Activated naive CD8-positive, alpha-beta T cell treated with anti-CD3 and anti-CD28 coated beads, Interleukin-2, amount 50 U/mL, for 24 hours (primary cell): Measurements from ENCODE around the gene RSPO3.
"Not testable (repeated sequence)": the region's sequence is repeated elsewhere in the genome, so short reads cannot be mapped to it uniquely, and the experiment has no call there.

Experiments used
- ATAC-seq: fragments of 150-1000 bp; cut with Tn5 transposase; one replicate; pipeline ENCODE4 v1.10.0; 2021
- DNase-seq: peaks from one replicate; pipeline ENCODE4 v3.0.0; 2021
- H3K27ac Mint-ChIP-seq: one replicate; pipeline ENCODE4 v1.8.0; 2021; ENCODE audit warnings: mild to moderate bottlenecking, mixed read lengths
- H3K27me3 Mint-ChIP-seq: one replicate; pipeline ENCODE4 v1.8.0; 2021; ENCODE audit warnings: mixed read lengths
- H3K36me3 Mint-ChIP-seq: one replicate; pipeline ENCODE4 v1.8.0; 2021; ENCODE audit warnings: low read depth, mixed read lengths
- H3K4me1 Mint-ChIP-seq: one replicate; pipeline ENCODE4 v1.8.0; 2021; ENCODE audit warnings: mixed read lengths
- H3K4me3 Mint-ChIP-seq: one replicate; pipeline ENCODE4 v1.8.0; 2021; ENCODE audit warnings: mild to moderate bottlenecking, moderate library complexity, mixed read lengths
- H3K9me3 Mint-ChIP-seq: one replicate; pipeline ENCODE4 v1.8.0; 2021; ENCODE audit warnings: mixed read lengths

Gene RSPO3

DNA sequence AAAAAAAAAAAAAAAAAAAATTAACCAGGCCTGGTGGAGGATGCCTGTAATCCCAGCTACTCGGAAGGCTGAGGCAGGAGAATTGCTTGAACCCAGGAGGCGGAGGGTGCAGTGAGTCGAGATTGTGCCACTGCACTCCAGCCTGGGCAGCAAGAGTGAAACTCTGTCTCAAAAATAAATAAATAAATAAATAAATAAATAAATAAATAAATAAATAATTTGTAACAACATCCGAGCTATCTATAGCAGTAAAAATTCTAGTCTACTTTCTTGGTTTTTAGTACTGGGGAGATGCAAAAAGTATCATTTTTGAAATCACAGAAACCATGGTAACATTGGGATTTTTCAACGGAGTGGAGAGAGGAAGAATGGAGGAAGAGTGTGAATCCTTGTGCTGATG is 21.0 kb upstream of the RSPO3 start:
- not testable (repeated sequence) for H3K27ac Mint-ChIP-seq, H3K36me3 Mint-ChIP-seq, H3K27me3 Mint-ChIP-seq, DNase-seq, H3K4me1 Mint-ChIP-seq, ATAC-seq, H3K9me3 Mint-ChIP-seq, H3K4me3 Mint-ChIP-seq

DNA sequence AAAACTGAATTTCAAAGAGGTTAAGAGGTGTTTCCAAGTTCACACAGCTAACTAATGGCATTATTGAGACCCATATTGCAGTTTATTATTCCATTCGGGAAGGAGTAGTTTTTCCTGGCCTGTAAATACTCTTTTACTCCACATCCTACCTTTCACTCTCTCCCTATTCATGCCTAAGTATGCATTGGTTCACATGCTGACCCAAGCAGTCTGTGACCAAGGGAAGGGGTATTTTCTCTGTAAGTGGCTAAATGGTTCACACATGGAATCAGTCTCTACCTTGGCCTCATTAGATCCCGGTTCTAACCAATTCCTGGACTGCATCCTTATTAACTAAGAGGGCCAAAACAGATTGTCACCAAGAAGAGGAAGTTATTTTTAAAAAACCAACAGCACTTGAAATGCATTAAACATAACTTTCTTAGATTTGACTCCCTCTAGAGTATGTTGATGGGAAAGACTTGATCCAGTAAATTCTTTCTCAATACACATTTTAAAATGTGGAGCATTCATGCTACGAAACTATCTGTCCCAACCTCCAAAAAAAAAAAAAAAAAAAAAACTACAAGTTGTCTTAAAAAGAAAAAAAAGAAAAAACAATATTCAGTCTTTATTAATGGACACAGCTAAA is 17.8 kb upstream of the RSPO3 start:
- H3K27me3 Mint-ChIP-seq = peaks cover 4% of the 10 kb centered on the region
- no peak for ATAC-seq
- no peak overlapping the region for H3K27ac Mint-ChIP-seq
- H3K4me1 Mint-ChIP-seq = no peaks in the 10 kb centered on the region
- no peak overlapping the region for H3K4me3 Mint-ChIP-seq
- H3K9me3 Mint-ChIP-seq = no peaks in the 10 kb centered on the region
- no peaks in the 10 kb centered on the region for H3K36me3 Mint-ChIP-seq
- DNase-seq = no peak

DNA sequence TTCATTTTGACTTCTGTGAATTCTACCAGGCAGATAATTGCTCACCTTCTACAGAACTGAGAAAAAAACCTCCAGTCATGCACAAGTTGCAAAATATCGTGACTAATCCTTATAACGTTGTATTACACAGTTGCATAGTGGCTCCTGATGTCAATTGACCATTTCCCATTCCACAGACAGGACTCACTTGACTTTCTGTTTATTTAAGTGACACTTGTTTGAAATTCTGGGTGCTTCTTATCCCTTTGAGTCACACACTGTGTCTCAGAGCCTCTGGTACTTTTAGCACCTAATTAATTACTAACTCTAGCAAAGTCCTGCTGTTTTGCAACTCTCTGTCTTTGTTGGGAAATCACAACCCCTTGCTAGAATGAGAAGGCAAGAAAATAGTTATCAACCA is 16.2 kb upstream of the RSPO3 start:
- DNase-seq = no peak
- no peaks in the 10 kb centered on the region for H3K36me3 Mint-ChIP-seq
- no peak overlapping the region for H3K4me3 Mint-ChIP-seq
- H3K27ac Mint-ChIP-seq = no peak overlapping the region
- no peaks in the 10 kb centered on the region for H3K9me3 Mint-ChIP-seq
- H3K4me1 Mint-ChIP-seq = no peaks in the 10 kb centered on the region
- ATAC-seq = no peak
- H3K27me3 Mint-ChIP-seq = peaks cover 9% of the 10 kb centered on the region

DNA sequence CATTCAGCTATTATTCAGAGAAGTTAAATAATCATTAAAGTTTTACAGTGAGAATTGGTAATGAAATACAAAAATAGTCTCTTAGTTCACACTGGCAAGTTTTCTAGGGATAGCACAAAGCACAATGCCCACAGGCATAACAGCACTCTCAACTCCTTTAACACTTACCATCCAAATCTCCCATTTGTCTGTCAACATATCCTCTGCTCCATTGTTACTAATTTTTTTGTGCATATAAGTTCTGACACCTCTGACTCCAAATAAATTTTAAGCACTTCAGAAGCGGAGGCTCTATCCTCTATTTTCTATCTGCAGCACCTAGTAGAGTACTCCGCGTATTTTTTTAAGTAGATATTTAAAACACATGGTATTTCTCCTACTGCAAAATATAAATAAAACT is 15.6 kb upstream of the RSPO3 start:
- ATAC-seq (no peak), DNase-seq (no peak)
- H3K27me3 Mint-ChIP-seq = peaks cover 13% of the 10 kb centered on the region
- H3K36me3 Mint-ChIP-seq = no peaks in the 10 kb centered on the region
- no peak overlapping the region for H3K27ac Mint-ChIP-seq
- H3K9me3 Mint-ChIP-seq = no peaks in the 10 kb centered on the region
- no peaks in the 10 kb centered on the region for H3K4me1 Mint-ChIP-seq
- no peak overlapping the region for H3K4me3 Mint-ChIP-seq

DNA sequence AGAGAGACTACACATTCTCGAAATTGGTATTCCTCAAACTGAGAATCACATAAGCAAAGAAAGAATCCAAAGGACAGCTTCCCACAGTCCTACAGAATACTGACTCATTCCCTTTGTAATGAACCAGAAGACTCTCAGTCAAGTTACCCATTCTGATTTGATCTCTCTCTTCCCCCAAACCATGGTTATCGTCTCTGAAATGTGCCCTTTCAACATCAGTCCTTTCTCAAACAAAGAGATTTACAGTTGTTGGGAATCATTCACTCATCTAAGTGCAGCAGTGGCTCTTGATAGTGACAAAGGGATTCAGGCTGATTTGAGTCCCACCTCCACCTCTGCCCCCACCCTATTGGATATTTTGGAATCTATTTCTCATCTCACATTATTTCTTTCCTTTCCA is 15.0 kb upstream of the RSPO3 start:
- no peaks in the 10 kb centered on the region for H3K4me1 Mint-ChIP-seq
- no peaks in the 10 kb centered on the region for H3K9me3 Mint-ChIP-seq
- no peak overlapping the region for H3K4me3 Mint-ChIP-seq
- ATAC-seq (no peak), DNase-seq (no peak)
- peaks cover 15% of the 10 kb centered on the region for H3K27me3 Mint-ChIP-seq
- H3K27ac Mint-ChIP-seq = no peak overlapping the region
- no peaks in the 10 kb centered on the region for H3K36me3 Mint-ChIP-seq

DNA sequence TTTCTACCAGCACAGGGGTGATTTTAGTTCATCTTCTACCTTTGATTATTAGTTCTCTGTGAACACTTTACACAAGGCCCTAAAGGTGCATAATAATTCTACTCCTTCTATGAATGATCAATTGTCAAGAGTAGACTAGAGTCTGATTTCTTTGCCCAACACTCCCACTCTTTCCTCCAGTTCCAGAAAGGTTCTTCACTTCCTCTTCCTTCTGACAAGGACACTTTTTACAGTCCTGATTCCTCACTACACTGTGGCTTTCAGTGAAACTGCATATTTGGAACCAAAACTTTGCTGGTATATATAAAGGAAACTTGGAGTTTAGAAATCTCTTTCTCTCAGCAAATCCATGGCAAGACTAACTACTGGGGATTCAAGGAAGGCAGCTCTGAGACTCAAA is 10.6 kb upstream of the RSPO3 start:
- no peak overlapping the region for H3K4me3 Mint-ChIP-seq
- no peak overlapping the region for H3K27ac Mint-ChIP-seq
- H3K36me3 Mint-ChIP-seq = no peaks in the 10 kb centered on the region
- peaks cover 16% of the 10 kb centered on the region for H3K27me3 Mint-ChIP-seq
- ATAC-seq (no peak), DNase-seq (no peak)
- no peaks in the 10 kb centered on the region for H3K4me1 Mint-ChIP-seq
- H3K9me3 Mint-ChIP-seq = no peaks in the 10 kb centered on the region

DNA sequence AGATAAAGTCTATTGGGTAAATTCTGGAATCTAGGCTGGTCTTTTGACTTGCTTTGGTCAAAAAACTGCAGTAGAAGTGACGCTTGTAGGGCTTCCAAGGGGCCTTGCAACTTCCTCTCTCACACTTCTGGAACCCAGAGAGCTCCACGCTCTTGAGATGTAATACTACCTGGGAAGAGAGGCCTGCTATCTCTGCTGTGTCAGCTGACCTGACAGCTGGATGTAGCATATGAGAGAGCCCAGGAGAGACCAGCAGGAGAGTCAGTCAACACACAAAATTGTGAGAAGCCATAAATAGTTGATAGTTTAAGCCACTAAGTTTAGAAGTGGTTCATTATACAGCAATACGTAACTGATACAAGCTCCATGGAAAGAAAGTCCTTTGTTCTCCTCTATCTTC is 7.8 kb upstream of the RSPO3 start:
- DNase-seq (no peak), ATAC-seq (no peak)
- Mint-ChIP-seq H3K4me1 (no peaks in the 10 kb centered on the region), H3K27ac (no peak overlapping the region), H3K9me3 (no peaks in the 10 kb centered on the region), H3K4me3 (no peak overlapping the region), H3K36me3 (no peaks in the 10 kb centered on the region), H3K27me3 (peaks cover 22% of the 10 kb centered on the region)

DNA sequence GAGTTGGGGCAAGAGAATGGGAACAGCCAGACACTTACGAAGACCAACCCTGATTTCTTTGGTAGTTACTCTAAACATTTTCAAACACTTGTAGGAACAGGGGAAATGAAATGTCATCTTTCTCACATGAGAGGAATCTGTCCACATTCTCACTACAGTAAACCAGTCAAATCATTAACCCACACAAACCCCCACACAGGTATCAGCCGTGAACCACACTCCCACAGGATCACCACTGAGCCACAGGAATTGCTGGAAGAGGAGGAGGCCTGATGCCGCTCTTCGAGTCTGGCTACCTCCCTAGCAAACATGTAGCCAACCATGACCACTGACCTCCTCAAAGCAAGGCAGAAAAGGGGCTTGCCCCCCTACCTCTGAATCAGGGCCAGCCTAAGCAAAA is 6.9 kb upstream of the RSPO3 start:
- Mint-ChIP-seq H3K36me3 (no peaks in the 10 kb centered on the region), H3K4me1 (no peaks in the 10 kb centered on the region), H3K27me3 (peaks cover 25% of the 10 kb centered on the region), H3K27ac (no peak overlapping the region), H3K9me3 (no peaks in the 10 kb centered on the region), H3K4me3 (no peak overlapping the region)
- DNase-seq (no peak), ATAC-seq (no peak)

DNA sequence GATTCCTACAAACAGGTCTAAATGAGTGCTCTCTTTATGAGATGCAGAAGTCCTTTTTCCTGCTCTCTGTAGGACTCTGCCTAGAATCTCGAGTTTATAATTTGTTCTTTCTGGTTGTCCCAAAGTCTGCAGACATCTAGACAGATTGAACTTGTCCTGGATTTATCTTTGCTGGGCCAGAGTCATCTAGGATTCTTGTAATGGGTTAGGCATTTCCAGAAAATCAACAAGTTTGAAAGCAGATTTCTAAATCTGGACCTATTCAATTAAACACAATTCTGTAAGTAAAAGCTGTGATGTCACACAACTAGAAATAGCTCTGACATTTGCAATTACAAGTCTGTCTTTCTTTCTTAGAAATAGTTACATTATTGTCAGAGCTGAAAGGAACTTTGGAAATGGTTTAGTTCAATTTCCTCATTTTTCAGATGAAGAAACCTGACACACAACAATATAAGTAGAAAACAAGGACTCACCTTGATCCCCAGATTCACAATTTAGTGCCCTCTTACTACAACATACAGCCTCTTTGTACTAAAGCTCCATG is 4.2 kb upstream of the RSPO3 start:
- Mint-ChIP-seq H3K27me3 (peaks cover 40% of the 10 kb centered on the region), H3K36me3 (no peaks in the 10 kb centered on the region), H3K9me3 (no peaks in the 10 kb centered on the region), H3K4me1 (peaks cover 8% of the 10 kb centered on the region), H3K4me3 (no peak overlapping the region), H3K27ac (no peak overlapping the region)
- no peak for ATAC-seq
- no peak for DNase-seq

DNA sequence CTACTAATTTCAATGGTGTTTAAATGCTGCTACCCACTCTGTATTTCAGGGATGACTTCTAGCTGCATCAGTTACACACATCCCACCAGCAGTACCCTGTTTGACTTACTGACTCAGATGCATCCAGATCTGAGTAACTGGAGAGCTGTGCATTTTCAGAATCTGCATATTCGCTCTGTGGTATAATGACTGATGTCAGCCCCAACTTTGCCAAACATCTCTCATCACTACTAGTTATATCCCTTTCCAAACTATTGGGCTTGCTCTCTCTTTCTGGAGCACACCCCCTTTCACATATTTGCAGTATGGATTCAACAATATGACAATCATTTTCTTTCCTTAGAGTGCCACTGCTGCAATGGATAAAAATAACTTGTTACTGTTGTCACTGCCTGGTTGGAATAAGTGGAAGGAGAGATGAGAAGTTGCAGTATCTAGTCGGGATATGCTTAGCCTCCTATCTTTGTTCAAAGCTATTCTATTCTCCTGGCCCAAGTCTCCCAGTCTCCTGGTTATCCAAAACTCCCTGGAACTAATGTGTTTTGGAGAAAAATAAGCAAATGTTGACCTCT is 3.3 kb upstream of the RSPO3 start:
- DNase-seq (no peak), ATAC-seq (no peak)
- peaks cover 44% of the 10 kb centered on the region for H3K27me3 Mint-ChIP-seq
- H3K9me3 Mint-ChIP-seq = no peaks in the 10 kb centered on the region
- H3K27ac Mint-ChIP-seq = no peak overlapping the region
- no peak overlapping the region for H3K4me3 Mint-ChIP-seq
- H3K4me1 Mint-ChIP-seq = peaks cover 12% of the 10 kb centered on the region
- no peaks in the 10 kb centered on the region for H3K36me3 Mint-ChIP-seq

DNA sequence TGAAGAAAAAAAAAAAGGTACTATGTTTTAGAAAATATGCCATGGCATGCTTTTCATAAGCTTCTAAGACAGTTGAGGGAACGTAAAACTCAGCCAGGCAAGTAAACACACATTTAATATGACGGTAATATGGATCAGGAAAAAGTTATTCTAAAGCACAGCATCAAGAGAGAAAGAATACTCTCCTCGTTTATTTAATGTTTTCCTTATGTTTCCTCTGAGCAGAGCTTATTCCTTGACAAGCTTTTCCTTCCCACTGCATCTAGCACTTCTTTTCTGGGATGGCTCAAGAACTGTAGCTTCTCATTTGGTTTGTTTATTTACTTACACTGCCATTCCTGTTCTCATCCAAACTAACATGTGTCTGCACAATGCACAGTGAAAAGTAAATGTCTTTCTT is 2.7 kb upstream of the RSPO3 start:
- ATAC-seq = no peak
- peaks cover 47% of the 10 kb centered on the region for H3K27me3 Mint-ChIP-seq

DNA sequence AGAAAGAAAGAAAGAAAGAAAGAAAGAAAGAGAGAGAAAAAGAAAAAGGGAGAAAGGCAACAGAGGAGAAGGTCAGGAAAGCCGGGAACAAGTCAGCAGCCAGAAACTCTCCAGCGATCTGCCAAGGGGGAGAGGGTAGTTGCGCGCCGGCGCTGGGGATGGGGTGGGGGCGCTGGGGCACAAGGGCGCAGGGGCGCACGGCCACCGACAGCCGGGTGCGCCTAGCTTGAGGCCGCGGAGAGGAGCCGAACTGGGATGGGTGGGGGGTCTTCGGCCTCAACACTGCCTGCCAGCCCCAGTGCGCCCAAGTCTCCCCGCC is 533 bp upstream of the RSPO3 start:
- Mint-ChIP-seq H3K36me3 (no peaks in the 10 kb centered on the region), H3K4me1 (peaks cover 19% of the 10 kb centered on the region), H3K4me3 (no peak overlapping the region), H3K9me3 (no peaks in the 10 kb centered on the region), H3K27me3 (peaks cover 63% of the 10 kb centered on the region), H3K27ac (no peak overlapping the region)
- ATAC-seq (no peak), DNase-seq (no peak)

More for the DNA sequence above, 2.7 kb upstream of the RSPO3 start:
- Mint-ChIP-seq H3K9me3 (no peaks in the 10 kb centered on the region), H3K27ac (no peak overlapping the region), H3K4me3 (no peak overlapping the region), H3K36me3 (no peaks in the 10 kb centered on the region), H3K4me1 (peaks cover 12% of the 10 kb centered on the region)
- DNase-seq = no peak

DNA sequence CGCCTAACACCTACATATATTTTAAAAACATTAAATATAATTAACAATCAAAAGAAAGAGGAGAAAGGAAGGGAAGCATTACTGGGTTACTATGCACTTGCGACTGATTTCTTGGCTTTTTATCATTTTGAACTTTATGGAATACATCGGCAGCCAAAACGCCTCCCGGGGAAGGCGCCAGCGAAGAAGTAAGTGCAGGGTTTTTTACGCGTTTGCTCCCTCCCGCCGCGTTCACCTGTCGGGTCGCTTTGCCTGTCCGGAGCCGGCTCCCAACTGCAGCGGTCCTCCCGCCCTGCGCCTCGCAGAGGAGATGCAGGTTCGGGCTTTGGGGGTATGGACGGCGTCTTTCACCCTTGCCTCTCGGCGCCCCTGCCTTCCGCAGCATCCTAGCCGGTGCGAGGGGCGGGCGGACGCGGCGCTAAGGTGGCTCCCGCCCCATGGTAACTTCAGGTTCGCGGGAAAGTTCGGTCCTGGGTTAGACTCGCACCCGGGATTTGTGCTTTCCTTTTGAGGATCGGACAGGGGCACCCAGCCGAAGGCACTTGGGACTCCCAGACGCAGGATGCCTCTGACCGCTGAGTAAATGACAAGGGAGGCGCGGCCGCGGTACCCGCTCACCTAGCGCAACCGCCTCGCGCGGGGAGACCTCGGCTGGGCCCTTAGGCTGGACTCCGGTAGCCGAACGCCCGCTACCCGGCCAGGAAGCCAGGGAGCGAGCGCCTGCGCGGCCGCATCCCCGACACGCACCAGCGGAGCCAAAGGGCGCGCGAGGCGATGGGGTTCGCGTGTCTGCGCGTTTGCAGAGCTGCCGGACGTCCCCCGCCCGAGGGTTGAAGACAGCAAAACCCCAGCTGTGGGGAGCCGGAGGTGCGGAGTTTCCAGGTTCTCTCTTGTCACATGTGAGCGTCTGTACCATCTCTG is 891 bp downstream of the RSPO3 start:
- H3K27ac Mint-ChIP-seq = no peak overlapping the region
- no peak for ATAC-seq
- no peaks in the 10 kb centered on the region for H3K36me3 Mint-ChIP-seq
- peaks cover 69% of the 10 kb centered on the region for H3K27me3 Mint-ChIP-seq
- peaks cover 19% of the 10 kb centered on the region for H3K4me1 Mint-ChIP-seq
- peak; percentile 17 for DNase-seq
- peak overlapping the region; percentile 68 for H3K4me3 Mint-ChIP-seq
- no peaks in the 10 kb centered on the region for H3K9me3 Mint-ChIP-seq

DNA sequence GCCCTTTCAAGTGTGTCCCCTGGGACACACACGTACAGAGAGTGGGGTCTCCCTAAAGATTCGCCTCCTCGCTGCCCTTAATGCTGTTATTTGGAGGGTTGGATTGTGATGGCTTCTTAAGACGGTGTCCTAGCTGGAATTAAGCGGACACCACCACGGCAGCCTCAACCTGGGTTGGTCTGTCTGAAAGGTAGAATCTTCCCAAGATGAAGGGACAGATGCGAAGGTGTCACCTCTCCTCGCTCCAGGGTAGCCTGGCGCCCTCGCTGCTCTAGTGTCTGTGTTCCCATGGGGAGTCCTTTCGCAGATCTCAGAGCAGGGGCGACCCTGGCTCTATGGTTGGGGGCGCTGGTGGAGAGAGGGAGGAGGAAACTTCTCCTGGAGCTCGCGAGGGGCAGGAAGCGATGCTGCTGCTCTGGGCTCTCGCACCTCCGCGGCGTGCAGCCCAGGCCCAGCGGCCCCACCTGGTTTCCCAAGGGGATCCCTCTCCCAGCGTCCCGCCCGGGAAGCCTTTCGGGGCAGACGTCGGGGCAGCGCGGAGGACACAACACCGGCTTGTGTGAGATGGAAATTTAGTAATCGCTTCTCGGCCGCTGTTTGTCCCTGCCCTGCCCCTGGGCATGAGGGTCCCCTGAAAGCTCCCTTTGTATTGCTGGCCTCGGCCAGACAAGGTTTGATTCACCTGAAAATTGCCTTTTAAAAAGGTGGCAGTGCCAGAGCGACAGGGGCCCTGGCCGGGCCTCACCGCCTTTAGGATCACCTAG is 1.7 kb downstream of the RSPO3 start:
- peaks cover 68% of the 10 kb centered on the region for H3K27me3 Mint-ChIP-seq
- H3K27ac Mint-ChIP-seq = no peak overlapping the region
- H3K4me1 Mint-ChIP-seq = peaks cover 19% of the 10 kb centered on the region
- H3K4me3 Mint-ChIP-seq = peak overlapping the region; percentile 44
- H3K9me3 Mint-ChIP-seq = no peaks in the 10 kb centered on the region
- DNase-seq (peak; percentile 1), ATAC-seq (no peak)
- H3K36me3 Mint-ChIP-seq = no peaks in the 10 kb centered on the region
